ENCODE results near the gene PPP1R16B.

Gene PPP1R16B

DNA sequence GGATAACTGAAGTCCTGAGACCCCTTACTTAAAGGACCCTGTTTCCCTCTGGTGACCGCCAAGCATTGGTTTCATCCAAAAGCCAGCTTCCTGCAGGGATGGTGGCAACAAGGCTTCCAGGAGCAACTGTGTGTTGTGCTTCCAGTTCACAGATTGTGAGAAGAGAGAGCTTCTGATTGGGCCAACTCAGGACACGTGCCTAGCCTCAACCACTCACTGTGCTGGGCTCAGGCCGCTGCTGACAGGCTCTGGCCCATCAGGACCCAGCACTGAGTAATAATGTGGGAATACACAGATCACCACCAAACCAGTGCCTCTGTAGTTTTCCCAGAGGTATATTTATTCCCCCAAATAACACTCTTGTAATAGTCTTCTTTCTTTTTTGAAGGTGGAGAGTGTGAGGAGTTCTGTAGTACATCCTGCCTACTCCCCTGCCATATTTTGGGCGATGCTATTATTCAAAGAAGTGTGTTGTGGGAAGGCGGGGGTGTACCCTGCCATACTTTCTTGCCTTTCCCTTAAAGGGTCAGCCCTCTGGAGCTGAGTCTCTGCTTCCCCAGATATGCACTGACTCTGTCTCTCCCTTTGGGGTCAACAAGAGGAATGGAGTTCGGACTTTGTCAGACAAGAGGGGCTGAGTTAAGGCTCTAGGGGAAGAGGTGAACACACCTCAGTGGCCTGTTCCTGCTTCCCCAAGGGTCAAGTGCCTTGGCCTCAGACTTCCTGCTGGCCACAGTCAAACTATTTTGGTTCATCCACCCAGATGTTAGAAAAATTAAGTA, 23.2 kb downstream of the PPP1R16B start:
- DNase-seq: no peak

DNA sequence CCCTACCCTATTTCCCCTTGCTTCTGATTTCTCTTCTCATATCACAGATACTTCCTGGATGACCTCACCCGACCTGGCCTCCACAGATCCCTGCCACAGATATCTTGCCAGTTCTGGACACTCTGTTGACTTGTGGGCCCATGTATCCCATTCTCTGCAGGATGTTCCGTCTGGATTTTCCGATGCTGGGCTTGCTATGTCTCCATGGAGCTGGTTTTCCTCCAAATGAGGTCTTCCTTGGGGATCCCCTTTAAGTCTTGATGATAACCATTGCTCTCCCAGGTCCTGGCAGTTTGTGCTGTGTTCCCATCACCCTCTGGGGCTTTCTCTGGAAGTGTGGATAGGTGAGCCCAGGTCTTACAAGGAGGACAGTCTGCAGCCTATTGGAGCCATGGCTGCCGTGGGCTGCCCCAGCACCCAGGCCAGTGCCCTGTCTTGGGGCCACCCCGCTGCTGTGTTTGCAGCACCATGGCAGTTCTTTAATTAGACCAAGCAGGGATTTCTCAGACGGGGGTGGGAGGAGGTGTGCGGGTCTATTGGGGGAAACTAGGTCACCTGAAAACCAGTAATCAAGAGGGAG, 23.9 kb downstream of the PPP1R16B start:
- DNase-seq: no peak

DNA sequence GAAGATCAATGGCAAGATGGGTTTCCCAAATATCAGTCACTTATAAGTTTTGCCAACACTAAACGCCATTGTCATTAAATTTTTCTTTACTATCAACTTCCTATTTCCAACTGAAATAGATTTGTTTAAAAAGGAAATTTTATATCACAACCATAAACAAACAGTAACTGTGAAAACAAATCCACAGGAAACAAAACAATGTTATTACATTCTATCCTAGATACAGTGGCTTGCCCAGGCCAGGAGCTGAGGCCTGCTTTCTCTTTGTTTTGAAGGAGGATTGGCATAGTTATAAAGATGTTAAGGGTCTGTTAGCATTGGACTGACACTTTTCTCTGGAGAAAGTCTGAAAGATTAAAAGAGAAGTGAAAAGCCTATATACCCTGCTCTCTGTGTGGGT, 24.9 kb downstream of the PPP1R16B start:
- DNase-seq: no peak

DNA sequence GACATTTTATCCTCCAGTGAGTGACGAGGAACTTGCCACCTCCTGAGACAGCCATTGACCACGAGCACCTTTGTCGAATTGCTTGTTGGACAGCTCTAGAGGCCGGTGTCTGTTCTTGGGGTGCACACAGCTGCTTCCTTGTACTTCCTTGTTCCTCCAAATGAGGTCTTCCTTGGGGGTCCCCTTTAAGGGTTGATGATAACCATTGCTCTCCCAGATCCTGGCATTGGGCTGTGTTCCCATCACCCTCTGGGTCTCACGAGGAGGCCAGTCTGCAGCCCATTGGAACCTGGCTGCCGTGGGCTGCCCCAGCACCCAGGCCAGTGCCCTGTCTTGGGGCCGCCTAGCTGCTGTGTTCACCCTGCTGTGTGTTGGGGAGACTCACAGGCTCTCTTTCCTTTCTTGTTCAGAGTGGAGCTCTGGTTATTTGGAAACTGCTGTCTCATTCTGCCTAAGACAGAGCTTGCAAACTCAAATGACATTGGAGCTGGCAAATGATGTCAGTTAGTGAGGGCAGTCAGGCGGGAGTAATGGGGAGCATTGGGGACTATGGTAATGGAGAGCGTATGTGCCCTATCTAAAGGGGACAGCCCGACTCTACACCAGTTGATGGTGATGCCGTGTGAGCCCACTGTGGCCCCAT, 25.7 kb downstream of the PPP1R16B start:
- no peak for DNase-seq

DNA sequence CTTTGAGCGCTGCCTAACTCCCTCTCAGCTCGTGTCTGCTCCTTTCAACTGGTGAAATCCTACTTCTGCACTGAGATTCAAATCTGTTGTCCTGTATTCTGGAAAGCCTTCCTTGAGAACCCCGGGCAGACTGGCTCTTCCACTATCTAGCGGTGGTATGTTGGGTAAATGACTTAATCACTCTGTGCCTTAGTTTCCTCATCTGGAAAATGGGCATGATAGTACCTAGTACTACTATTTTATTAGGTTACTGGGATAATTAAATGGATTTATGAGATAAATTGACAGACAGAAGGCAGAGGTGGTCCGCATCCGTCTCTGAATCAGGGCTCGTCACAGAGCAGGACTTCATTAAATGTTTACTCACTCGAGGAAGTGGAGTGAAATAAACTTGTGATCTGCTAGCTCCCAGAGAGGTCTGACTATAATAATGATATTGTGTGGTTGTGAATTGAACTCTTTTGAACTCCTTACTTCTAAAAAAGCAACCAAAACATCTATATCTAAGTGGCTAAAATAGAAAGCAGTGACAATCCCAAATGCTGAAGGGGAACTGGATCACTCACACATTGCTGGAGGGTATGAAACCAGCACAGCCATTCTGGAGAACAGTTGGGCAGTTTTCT, 26.6 kb downstream of the PPP1R16B start:
- DNase-seq: no peak

DNA sequence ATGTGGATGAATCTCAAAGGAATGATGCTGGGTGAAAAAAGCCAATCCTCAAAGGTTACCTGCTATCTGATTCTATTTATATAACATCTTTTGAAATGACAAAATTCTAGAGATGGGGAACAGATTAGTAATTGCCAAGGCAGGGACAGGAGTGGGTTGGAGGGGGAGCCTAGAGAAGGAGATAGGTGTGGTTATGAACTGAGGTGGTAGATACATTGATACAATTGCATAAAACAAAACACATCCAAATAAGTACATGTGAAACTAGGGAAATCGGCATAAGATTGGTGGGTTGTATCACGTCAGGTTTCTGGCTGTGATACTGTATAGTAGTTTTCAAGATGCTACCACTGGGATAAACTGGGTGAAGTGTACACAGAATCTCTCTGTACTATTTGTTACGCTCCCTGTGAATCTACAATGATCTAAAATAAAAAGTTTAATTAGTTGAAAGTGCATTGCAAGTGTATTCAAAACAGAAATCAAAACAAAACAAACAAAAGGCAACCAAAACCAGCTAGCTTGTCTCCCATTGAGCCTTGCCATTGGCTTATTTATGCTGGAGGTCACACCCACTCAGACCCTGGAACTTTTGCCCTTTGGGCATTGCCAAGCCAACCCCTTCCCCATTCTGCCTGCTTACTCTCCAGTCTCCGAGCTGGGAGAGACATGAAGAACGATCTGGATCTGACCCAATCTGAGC, 27.8 kb downstream of the PPP1R16B start:
- DNase-seq: no peak

DNA sequence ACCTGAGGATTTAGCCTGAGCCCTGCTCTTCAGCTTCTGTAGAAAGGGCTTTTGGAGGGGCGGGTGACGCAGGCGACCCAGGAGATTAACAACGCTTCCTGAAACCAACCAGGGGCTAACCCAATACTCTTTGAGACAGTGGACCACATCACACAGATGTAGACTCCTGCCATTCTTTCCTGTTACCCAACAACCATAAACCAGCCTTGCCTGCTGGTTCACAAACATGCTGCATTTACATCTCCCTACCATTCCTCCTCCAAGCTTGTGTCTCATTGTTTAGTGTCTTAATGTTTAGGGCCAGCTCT, 28.3 kb downstream of the PPP1R16B start:
- no peak for DNase-seq

DNA sequence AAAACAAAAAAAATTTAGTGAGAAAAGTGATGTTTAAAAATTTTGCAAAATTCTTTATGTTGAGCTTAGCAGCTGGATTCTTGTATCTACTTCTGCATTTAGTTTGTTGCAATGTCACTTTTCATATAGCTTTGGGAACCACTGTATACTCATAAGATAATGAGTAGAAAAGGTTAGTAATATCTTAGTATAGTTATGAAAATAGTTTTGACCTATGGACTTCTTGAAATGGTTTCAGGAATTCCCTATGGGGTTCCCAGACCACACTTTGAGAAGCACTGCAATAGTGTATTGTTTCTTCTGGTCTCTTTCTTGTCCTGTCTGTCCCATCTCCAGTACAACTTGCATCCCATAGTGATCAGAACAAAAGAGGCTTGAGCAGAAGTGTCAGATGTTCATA, 29.4 kb downstream of the PPP1R16B start:
- DNase-seq: no peak

DNA sequence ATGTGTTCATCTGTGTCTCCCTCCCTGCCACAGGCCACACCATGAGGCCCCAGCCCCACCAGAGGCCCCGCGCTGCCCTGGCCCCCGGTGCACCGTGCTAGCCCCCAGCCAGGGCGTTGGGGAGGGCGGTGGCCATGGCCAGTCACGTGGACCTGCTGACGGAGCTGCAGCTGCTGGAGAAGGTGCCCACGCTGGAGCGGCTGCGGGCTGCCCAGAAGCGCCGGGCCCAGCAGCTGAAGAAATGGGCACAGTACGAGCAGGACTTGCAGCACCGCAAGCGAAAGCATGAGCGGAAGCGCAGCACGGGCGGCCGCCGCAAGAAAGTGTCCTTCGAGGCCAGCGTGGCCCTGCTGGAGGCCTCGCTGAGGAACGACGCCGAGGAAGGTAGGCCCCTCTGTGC, 30.3 kb downstream of the PPP1R16B start:
- DNase-seq: no peak

DNA sequence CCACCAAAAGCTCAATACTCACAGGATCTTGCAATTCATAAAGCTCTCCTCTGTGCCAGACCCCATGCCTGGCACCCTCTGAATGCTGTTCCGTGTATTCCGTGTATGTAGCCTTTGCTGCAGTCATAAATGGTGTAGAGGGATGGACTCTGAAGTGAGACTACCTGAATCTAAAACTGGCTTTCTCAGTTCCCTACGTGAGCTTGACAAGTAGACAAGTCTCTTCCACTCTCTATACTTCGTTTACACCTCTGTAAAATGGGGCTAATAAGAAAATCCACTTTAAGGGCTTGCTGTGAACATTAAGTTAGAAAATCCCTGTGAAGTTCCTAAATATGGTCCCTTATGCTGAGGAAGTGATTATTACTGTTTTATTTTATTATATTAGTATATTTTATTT, 31.5 kb downstream of the PPP1R16B start:
- no peak for DNase-seq

DNA sequence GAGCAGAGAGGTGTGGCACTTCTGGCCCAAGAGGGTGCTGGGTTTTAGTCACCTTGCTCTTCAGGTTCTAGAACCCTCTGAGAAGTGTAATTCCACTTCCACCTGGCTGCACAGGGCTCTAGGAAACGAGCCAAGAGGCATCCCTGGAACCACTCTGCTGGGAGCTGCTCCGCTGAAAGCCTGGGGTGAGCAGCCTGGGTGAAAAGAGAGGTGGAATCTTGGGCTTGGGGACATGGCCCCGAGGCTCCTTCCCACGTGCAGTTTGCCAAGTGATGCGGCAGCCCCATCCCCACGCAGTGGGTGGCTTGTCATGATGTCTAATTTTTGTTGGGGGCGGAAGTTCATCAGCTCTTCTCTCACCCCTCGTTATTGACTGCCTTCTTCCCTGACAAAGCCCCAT, 32.8 kb downstream of the PPP1R16B start:
- DNase-seq: no peak

DNA sequence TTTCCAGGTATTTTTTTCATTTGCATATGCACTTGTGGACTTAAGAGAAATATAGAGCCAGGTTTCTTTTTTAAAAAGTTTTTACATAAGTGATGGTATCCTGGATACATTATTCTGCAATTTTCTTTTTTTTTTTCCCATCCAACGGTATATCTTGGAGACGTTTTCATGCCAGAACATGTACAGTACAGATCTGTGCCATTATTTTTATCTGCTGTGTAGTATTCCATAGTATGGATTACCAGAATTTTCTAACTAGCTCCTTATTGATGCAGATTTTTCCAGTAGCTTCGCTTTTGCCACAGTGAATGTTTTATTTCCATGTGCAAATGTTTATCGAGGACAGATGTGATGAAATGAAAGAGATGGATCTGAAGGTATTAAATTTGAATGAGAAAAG, 34.1 kb downstream of the PPP1R16B start:
- no peak for DNase-seq

DNA sequence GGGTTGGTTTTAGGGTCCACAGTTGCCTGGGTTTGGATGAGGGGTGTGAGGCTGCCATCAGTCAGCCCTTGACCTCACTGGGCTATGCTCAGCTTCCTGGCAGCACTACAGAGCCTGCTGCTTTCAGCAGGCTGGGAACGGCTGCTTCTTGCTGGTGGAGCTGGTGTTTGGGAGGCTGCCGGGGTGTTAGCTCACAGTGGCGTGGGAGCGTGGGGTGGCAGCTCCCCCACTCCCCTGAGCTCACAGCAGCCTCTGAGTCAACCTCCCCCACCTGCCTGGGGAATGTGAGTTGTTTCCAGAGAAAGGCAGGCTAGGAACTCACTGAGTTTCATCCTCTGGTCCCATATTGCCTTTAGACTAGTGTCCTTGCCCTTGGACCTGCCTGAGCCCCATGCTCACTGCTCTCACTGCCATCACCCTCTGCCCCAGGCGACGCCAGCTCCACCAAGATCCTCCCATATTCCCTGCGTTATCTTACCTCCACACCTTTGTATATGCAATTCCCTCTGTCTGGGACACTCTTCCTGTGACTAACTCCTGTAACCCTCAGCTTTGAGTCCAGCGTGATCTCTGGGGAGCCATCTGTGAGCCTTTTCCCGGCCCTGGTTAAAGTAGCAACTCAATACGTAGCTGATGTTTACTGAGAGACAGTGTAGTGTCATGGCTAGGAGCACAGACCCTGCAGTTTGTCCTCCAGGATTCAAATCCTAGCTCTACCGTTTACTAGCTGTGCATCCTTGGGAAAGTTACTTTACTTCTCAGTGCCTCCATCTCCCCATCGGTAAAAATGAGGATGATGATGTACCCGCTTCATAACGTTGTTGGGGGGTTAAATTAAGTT, 34.8 kb downstream of the PPP1R16B start:
- no peak for DNase-seq

DNA sequence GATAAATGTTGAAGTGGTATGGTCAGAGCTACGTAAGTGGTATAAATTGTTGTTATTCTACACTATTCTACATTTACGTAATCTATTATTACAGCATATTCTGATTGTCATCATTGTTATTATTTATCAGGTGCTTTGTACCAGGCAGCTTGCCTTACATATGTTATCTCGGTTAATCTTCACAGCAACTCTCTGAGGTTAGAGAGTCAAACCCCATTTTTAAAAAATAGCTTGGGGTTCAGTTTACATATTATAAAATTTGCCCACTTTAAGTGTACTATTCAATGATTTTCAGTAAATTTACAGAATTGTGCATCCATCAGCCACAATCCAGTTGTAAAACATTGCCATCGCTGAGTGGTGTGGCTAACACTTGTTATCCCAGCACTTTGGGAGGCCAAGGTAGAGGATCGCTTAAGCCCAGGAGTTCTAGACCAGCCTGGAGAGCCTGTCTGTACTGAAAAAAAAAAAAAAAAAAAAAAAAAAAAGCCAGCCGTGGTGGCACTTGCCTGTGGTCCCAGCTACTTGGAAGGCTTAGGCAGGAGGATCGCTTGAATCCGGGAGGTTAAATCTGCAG, 35.5 kb downstream of the PPP1R16B start:
- DNase-seq: no peak

DNA sequence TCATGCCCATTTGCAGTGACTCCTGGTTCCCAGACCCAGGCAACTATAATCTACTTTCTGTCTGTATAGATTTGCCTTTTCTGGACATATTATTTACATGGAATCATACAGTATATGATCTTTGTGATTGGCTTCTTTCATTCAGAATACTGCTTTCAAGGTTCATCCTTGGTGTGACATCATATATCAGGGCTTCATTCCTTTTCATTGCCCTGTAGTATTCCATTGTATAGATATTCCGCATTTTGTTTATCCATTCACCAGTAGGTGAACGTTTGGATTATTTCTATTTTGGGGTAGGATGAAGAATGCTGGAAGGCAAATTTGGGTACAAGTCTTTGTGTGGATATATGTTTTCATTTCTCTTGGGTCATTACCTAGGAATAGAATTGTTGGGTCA, 36.1 kb downstream of the PPP1R16B start:
- no peak for DNase-seq

DNA sequence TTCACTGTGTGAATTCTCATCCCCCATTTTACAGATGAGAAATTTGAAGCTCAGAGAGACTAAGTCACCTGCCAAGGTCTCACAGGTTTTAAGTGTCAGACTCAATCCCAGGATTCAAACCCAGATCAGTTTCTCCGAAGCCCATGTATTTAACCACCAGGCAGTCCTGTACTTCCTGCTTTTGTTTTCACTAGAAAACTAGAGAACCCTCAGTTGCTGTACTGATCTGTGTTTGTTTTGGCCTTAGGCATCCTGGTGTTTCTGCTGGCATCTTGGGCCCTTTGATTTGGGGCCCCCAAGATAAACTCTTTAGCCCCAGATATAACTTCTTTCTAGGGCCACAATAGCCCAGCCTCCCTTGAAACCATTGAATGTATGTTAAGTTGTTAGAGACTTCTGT, 36.5 kb downstream of the PPP1R16B start:
- no peak for DNase-seq

DNA sequence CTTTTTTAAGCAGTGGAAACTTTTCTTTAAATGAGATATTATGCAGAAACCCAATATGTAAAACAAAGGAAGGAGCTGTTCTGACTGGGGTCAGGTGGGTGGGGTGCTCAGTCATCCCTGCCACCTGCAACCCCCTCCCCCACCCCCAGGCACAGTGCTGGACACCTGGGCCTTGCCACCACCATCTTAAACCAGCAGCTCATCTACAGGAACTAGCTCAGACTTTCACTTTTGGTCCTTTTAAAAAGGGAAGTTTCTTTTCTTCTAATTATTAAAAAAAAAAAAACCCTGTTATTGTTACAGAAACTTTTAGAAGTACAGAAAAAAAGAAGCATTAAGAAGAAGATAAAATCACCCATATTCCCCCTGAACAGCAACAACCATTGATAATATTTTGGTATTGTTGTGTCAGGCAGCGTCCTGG, 37.1 kb downstream of the PPP1R16B start:
- DNase-seq: no peak

DNA sequence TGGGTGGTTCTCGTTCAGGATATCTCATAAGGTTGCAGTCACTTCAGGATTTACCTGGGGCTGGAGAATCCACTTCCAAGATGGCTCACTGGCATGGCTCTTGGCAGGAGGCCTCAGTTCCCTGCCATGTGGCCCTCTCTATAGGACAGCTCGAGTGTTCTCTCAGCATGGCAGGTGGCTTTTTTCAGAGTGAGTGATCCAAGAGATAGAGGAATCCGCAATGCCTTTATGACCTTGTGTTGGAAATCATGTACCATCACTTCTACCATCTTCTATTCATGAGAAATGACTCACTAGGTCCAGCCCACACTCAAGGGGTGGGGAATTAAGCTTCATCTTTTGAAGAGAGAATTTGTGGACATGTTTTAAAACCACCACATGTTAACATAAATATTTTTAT, 37.8 kb downstream of the PPP1R16B start:
- DNase-seq: no peak

DNA sequence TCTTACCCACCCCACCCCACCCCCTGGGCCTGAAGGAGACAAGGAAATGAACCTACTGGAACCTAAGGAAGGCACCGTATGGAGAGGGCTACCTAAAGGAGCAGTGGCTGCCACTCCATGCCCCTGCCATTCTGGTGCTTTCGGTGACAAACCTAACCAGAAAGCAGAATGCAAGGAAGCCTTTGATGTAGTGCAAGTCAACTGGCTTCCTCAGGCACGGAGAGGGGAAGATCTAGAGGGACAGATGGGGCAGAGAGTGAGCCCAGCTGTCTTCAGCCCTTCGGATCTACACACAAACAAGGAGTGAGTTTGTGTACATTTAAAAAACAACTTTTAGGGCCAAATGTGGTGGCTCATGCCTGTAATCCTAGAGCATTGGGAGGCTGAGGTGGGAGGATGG, 39.5 kb downstream of the PPP1R16B start:
- no peak for DNase-seq

DNA sequence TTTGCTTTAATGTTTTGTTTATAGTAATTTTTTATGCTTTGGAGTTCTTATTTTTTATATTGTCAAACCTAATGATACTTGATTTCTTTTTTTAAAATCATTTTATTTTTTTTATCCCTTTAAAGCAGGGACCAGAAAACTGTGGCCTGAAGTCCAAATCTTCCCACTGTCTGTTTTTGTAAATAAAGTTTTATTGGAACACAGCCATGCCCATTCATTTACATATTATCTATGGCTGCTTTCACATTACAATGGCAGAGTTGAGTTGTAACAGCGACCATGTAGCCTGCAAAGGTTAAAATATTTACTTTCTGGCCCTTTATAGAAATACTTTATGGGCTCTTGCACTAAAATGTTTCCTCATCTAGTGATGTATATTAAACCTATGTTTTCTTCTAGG, 42.3 kb downstream of the PPP1R16B start:
- DNase-seq: no peak

DNA sequence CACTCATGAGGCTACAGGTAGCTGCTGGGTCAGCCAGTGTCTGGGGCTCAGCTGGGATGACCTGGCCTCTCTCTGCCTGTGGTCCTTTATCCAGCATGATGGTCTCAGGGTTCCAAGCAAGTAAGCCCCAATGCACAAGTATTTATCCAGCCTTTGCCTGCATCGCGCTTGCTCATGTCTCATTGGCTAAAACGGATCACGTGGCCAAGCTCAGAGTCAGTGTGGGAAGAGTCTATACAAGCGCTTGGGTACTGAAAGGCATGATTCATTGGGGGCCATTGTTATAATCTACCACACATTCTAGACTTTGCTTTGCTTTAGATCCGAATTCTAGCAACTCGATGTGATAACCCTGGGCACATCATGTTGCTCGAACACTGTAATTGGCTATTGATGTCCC, 48.3 kb downstream of the PPP1R16B start:
- DNase-seq: no peak

DNA sequence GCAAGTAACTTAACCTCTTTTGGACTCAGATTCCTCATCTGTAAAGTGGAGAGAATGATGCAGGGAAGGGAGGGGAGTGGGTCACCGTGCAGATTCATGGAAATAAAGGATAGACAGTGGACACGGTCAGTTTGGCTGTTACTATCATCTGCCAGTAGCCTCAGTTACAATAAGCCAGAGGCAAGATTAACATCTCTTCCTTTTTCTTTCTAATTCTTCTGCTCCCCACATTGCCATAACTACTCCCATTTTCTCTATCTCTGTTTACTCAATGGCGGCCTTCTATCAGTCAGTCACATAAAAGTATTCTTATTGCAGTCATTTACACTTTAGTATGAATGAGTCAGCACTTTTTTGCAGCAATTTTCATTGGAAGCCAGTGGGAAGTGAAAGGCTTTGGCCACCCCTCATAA, 49.2 kb downstream of the PPP1R16B start:
- no peak for DNase-seq

Data from NCI-H524 treated with DMSO at 0.1 percent for 48 hours (cell line).